Activated CD4-positive, alpha-beta memory T cell treated with anti-CD3 and anti-CD28 coated beads for 36 hours (primary cell): ENCODE measurements around the gene STXBP6. TPM values are rescaled to one million over a fixed set of nuclear protein-coding genes. Genes with fewer than 3 reads are reported as not detected.
"Not testable (repeated sequence)": the region's sequence is repeated elsewhere in the genome, so short reads cannot be mapped to it uniquely, and the experiment has no call there.

ENCODE experiments used
- CTCF ChIA-PET: fragments of 350-600 bp; sonication (Branson Sonifier 250); formaldehyde crosslinking; loops from one replicate; lab custom pipeline; 2021; ENCODE audit warnings: antibody characterized with exemption, inconsistent platforms; lab: Charles Lee
- POLR2A ChIA-PET: fragments of 350-600 bp; sonication (Branson Sonifier 250); formaldehyde crosslinking; loops from one replicate; lab custom pipeline; 2021; ENCODE audit warnings: antibody characterized with exemption; lab: Charles Lee
- DNase-seq: peaks from one replicate; pipeline ENCODE4 v3.0.0-alpha.2; 2020
- H3K27ac Mint-ChIP-seq: one replicate; pipeline ENCODE4 v1.8.0; 2021; ENCODE audit warnings: mixed read lengths
- H3K27me3 Mint-ChIP-seq: one replicate; pipeline ENCODE4 v1.8.0; 2021; ENCODE audit warnings: mixed read lengths
- H3K36me3 Mint-ChIP-seq: one replicate; pipeline ENCODE4 v1.8.0; 2021; ENCODE audit warnings: mixed read lengths
- H3K4me1 Mint-ChIP-seq: one replicate; pipeline ENCODE4 v1.8.0; 2021; ENCODE audit warnings: low read depth, mixed read lengths
- H3K4me3 Mint-ChIP-seq: one replicate; pipeline ENCODE4 v1.8.0; 2021; ENCODE audit warnings: mild to moderate bottlenecking, mixed read lengths
- H3K9me3 Mint-ChIP-seq: one replicate; pipeline ENCODE4 v1.8.0; 2021; ENCODE audit warnings: mixed read lengths
- intact Hi-C: fragments of 100-400 bp; cut with micrococcal nuclease; formaldehyde crosslinking; loops from one replicate; pipeline ENCODE4 v1.15.1; 2023
- total RNA-seq, 2 experiments: library from RNA; stranded (reverse); gene quantifications; one replicate each; pipeline ENCODE4 v1.2.3, GENCODE V29; 2021

STXBP6 gene
- total RNA-seq, 2 experiments from 2014 or later, result not detected

DNA sequence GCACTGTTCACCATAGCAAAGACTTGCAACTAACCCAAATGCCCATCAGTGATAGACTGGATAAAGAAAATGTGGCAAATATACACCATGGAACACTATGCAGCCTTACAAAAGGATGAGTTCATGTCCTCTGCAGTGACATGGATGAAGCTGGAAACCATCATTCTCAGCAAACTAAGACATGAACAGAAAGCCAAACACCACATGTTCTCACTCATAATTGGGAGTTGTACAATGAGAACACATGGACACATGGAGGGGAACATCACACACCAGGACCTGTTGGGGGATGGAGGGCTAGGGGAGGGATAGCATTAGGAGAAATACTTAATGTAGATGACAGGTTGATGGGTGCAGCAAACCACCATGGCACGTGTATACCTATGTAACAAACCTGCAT is 276.4 kb downstream of the STXBP6 start:
- H3K27ac Mint-ChIP-seq, intact Hi-C loops, H3K4me1 Mint-ChIP-seq, H3K36me3 Mint-ChIP-seq, POLR2A ChIA-PET, H3K9me3 Mint-ChIP-seq, H3K4me3 Mint-ChIP-seq, CTCF ChIA-PET, DNase-seq: not testable (repeated sequence)
- H3K27me3 Mint-ChIP-seq, result peaks cover 14% of the 10 kb centered on the region

DNA sequence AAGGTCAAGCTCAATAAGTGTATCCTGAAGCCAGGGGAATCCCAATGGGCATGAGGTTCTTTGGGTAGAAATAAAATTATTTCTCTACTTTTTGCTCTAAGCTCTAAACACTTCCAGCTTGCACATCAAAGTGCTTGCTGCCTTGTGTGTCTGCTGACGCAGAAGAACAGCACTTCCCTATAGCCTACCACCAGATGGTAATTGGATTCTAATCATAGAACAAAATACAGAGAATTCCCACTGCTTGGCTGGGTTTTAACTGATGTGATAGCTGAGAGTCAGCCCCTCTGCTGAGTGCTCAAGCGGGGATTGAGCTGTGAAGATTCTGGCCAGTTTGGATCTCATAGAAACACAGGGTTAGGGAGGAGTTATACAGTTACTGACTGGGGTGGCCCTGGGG is 283.5 kb downstream of the STXBP6 start:
- Mint-ChIP-seq H3K9me3 (peaks cover 6% of the 10 kb centered on the region), H3K27ac (no peak overlapping the region), H3K27me3 (peaks cover 25% of the 10 kb centered on the region), H3K4me1 (no peaks in the 10 kb centered on the region), H3K4me3 (no peak overlapping the region), H3K36me3 (no peaks in the 10 kb centered on the region)
- CTCF ChIA-PET, result no interaction called here
- DNase-seq, result no peak
- intact Hi-C loops, result no loop called here
- POLR2A ChIA-PET, result no interaction called here

DNA sequence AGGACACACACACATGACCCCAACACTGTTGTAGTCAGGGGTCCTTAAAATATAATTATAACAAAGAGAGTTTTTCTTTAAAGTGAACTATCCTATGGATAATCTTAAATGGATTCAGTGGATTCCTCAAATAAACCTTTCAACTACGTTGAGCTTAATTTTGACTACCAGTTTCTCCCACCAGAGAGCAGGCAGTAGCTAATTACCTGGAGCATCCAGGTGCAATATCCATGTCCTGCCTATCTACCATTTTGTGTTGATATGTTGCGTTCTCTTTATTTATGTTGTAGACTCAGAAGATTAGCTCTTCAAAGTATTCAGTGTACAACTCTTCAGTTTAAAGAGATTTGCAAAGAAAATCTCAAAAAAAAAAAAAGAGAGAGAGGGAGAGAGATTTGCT is 288.8 kb downstream of the STXBP6 start:
- H3K9me3 Mint-ChIP-seq, result no peaks in the 10 kb centered on the region
- no peaks in the 10 kb centered on the region for H3K36me3 Mint-ChIP-seq
- DNase-seq, result no peak
- H3K4me1 Mint-ChIP-seq, result no peaks in the 10 kb centered on the region
- ChIA-PET CTCF (no interaction called here), POLR2A (no interaction called here)
- peaks cover 18% of the 10 kb centered on the region for H3K27me3 Mint-ChIP-seq
- H3K4me3 Mint-ChIP-seq, result no peak overlapping the region
- intact Hi-C loops, result no loop called here
- H3K27ac Mint-ChIP-seq, result no peak overlapping the region
